ENCODE measurements around the gene NGEF.

DNA sequence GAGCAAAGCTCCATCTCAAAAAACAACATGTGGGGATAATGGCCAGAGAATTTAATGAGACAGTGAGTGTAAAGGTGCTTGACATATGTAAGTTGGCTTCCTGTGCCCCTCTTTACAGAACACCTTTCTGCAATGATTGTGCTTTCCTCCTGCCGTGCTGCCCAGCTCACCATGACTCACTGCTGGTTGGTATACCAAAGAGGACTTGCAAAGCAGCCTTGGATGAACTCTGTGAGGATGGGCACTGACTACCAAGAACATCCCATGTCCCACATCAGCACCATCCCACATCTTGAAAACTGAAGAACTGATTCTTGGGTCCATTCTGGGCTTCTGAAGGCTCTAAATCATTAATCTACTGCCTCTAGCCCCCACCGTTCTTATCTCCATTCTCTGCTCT lies 52.2 kb downstream of the NGEF start:
- TF ChIP-seq, protein P1, sequence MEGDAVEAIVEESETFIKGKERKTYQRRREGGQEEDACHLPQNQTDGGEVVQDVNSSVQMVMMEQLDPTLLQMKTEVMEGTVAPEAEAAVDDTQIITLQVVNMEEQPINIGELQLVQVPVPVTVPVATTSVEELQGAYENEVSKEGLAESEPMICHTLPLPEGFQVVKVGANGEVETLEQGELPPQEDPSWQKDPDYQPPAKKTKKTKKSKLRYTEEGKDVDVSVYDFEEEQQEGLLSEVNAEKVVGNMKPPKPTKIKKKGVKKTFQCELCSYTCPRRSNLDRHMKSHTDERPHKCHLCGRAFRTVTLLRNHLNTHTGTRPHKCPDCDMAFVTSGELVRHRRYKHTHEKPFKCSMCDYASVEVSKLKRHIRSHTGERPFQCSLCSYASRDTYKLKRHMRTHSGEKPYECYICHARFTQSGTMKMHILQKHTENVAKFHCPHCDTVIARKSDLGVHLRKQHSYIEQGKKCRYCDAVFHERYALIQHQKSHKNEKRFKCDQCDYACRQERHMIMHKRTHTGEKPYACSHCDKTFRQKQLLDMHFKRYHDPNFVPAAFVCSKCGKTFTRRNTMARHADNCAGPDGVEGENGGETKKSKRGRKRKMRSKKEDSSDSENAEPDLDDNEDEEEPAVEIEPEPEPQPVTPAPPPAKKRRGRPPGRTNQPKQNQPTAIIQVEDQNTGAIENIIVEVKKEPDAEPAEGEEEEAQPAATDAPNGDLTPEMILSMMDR (conservative IDR thresholded peaks at IDR 0.05 in 1 of 2, IDR thresholded peaks at IDR 0.05 in 1 of 2; ENCODE audit: extremely low read depth in 1 of 2, insufficient read depth in 1 of 2, low read depth in 1 of 2, low read length in 2 of 2): no peak
- TF ChIP-seq EZH2 (IDR thresholded peaks at IDR 0.05; ENCODE audit: borderline replicate concordance, low read length): no peak
